ENCODE data around the gene PID1.

GRCh38 chr2:229090225-229090624, 180.9 kb downstream of the PID1 start:
- TF ChIP-seq GATA1 (IDR thresholded peaks at IDR 0.05; ENCODE audit: low read depth, low read length) (no peak), POLR2A (IDR thresholded peaks at IDR 0.05; ENCODE audit: low read length) (no peak)
